Breast epithelium (tissue), 3 donors: ENCODE data around the gene RIPOR3.

ENCODE experiments used
- CTCF ChIP-seq, 3 donors: fragments of 450-650 bp; IDR thresholded peaks; one replicate each; pipeline ENCODE4 v1.5.1; 2016 to 2017; ENCODE audit warnings: antibody characterized with exemption in 3 of 3, mild to moderate bottlenecking in 3 of 3, moderate library complexity in 3 of 3
- POLR2A ChIP-seq: fragments of 450-650 bp; IDR thresholded peaks from one replicate; pipeline ENCODE4 v1.6.1; 2016; ENCODE audit warnings: antibody characterized with exemption, mild to moderate bottlenecking, moderate library complexity
- POLR2AphosphoS5 ChIP-seq, 3 donors: sonication (generic); formaldehyde crosslinking; IDR thresholded peaks; one replicate each; pipeline ENCODE4 v1.6.1; 2017; ENCODE audit warnings: antibody characterized with exemption in 3 of 3

GRCh38 chr20:50600281-50600895, 91.0 kb downstream of the RIPOR3 start:
- TF ChIP-seq POLR2A (no peak), CTCF (IDR thresholded peaks at IDR 0.05) (no peak), POLR2AphosphoS5 (IDR thresholded peaks at IDR 0.05) (no peak)
